Calu3 (cell line): Measurements from ENCODE around the gene MAP2K6. TPM values are rescaled to one million over a fixed set of nuclear protein-coding genes. Genes with fewer than 3 reads are reported as not detected.

Source experiments
- BruUV-seq: library from RNA; stranded (reverse); fragments of 400-500 nt; replicated peaks from 2 replicates; lab custom pipeline; 2021; lab: Mats Ljungman, UMichigan
- CTCF ChIA-PET: fragments of 300-600 bp; sonication (Branson Sonifier 250); formaldehyde crosslinking; loops from one replicate; lab custom pipeline; 2022; ENCODE audit warnings: antibody characterized with exemption; lab: Charles Lee
- DNase-seq: peaks from one replicate; pipeline ENCODE4 v3.0.0; 2022
- H3K27ac Mint-ChIP-seq: one replicate; pipeline ENCODE4 v1.8.0; 2022; ENCODE audit warnings: mixed read lengths; ENCODE audit not compliant: unreplicated experiment
- H3K27me3 Mint-ChIP-seq: one replicate; pipeline ENCODE4 v1.8.0; 2022; ENCODE audit warnings: mixed read lengths; ENCODE audit not compliant: unreplicated experiment
- H3K36me3 Mint-ChIP-seq: one replicate; pipeline ENCODE4 v1.8.0; 2022; ENCODE audit warnings: mild to moderate bottlenecking, moderate library complexity, mixed read lengths; ENCODE audit not compliant: insufficient read depth, unreplicated experiment
- H3K4me1 Mint-ChIP-seq: one replicate; pipeline ENCODE4 v1.8.0; 2022; ENCODE audit warnings: mild to moderate bottlenecking, low read depth, mixed read lengths; ENCODE audit not compliant: unreplicated experiment
- H3K4me3 Mint-ChIP-seq: one replicate; pipeline ENCODE4 v1.8.0; 2022; ENCODE audit warnings: mild to moderate bottlenecking, low read depth, moderate library complexity, mixed read lengths; ENCODE audit not compliant: unreplicated experiment
- H3K9me3 Mint-ChIP-seq: one replicate; pipeline ENCODE4 v1.8.0; 2022; ENCODE audit warnings: low read depth, mixed read lengths; ENCODE audit not compliant: unreplicated experiment
- intact Hi-C: fragments of 100-400 bp; cut with micrococcal nuclease; formaldehyde crosslinking; loops from one replicate; pipeline ENCODE4 v1.10.0; 2022; ENCODE audit not compliant: unreplicated experiment
- total RNA-seq: library from RNA; stranded (reverse); gene quantifications from 2 replicates; pipeline ENCODE4 v1.2.3, GENCODE V29; 2022
- TF ChIP-seq, protein P1 (sequence below): fragments of 200-600 bp; IDR thresholded peaks from one replicate; pipeline ENCODE4 v1.8.0; 2022; ENCODE audit warnings: antibody characterized with exemption; ENCODE audit not compliant: unreplicated experiment

MAP2K6 gene
- total RNA-seq, 1 experiment from 2014 or later = 13.0 TPM

DNA sequence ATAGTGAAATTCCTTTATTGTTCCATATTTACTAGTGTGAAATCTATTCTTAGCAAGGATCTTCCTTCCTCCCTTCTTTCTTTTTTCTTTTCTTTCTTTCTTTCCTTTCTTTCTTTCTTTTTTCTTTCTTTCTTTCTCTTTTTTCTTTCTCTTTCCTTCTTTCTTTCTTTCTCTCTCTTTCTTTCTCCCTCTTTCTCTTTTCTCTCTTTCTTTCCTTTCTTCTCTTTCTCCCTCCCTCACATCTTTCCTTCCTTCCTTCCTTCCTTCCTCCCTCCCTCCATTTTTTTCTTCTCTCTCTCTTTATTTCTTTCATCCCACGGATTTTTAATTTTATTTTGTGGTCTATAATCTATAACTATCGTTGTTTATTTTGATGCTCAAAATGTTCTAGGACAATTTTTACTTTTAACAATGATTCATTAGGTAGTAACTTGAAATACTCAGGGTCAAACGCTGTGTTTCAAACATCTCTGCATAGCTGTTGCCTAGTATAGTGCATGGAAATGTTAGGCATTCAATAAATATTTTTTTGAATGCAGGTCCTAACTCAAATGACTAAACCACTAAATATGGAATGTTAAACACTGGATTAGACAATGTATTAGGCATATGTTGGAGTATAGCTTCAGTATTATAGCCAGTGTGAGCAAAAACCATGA is 178.3 kb downstream of the MAP2K6 start:
- no peaks in the 10 kb centered on the region for H3K27me3 Mint-ChIP-seq
- intact Hi-C loops = no loop called here
- H3K4me3 Mint-ChIP-seq = no peak overlapping the region
- DNase-seq = no peak
- TF ChIP-seq, protein P1, sequence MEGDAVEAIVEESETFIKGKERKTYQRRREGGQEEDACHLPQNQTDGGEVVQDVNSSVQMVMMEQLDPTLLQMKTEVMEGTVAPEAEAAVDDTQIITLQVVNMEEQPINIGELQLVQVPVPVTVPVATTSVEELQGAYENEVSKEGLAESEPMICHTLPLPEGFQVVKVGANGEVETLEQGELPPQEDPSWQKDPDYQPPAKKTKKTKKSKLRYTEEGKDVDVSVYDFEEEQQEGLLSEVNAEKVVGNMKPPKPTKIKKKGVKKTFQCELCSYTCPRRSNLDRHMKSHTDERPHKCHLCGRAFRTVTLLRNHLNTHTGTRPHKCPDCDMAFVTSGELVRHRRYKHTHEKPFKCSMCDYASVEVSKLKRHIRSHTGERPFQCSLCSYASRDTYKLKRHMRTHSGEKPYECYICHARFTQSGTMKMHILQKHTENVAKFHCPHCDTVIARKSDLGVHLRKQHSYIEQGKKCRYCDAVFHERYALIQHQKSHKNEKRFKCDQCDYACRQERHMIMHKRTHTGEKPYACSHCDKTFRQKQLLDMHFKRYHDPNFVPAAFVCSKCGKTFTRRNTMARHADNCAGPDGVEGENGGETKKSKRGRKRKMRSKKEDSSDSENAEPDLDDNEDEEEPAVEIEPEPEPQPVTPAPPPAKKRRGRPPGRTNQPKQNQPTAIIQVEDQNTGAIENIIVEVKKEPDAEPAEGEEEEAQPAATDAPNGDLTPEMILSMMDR = no peak
- no TSS peak for BruUV-seq
- no peaks in the 10 kb centered on the region for H3K4me1 Mint-ChIP-seq
- CTCF ChIA-PET = no interaction called here
- no peaks in the 10 kb centered on the region for H3K36me3 Mint-ChIP-seq
- no peak overlapping the region for H3K27ac Mint-ChIP-seq
- peaks cover 5% of the 10 kb centered on the region for H3K9me3 Mint-ChIP-seq

DNA sequence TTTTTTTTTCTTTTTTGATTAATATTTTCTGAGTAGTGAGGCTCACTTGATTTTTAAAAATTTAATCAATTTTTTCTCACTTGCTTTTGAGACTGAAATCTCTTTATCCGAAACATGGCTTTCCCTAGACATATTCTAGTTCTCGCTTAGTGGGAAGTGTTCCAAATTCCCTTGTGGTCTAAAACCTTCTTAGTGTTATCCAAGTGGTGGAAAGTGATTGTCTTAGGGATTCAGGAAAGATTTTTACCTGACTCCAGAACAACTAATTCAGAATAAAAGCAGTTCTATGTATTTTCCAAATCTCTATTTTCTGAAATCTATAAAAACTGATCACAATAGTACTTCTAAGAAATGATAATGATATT is 178.8 kb downstream of the MAP2K6 start:
- H3K36me3 Mint-ChIP-seq = no peaks in the 10 kb centered on the region
- no peak for DNase-seq
- no peaks in the 10 kb centered on the region for H3K27me3 Mint-ChIP-seq
- no TSS peak for BruUV-seq
- H3K27ac Mint-ChIP-seq = no peak overlapping the region
- peaks cover 7% of the 10 kb centered on the region for H3K9me3 Mint-ChIP-seq
- H3K4me1 Mint-ChIP-seq = no peaks in the 10 kb centered on the region
- intact Hi-C loops = no loop called here
- H3K4me3 Mint-ChIP-seq = no peak overlapping the region
- TF ChIP-seq, protein P1 = no peak
- CTCF ChIA-PET = no interaction called here

DNA sequence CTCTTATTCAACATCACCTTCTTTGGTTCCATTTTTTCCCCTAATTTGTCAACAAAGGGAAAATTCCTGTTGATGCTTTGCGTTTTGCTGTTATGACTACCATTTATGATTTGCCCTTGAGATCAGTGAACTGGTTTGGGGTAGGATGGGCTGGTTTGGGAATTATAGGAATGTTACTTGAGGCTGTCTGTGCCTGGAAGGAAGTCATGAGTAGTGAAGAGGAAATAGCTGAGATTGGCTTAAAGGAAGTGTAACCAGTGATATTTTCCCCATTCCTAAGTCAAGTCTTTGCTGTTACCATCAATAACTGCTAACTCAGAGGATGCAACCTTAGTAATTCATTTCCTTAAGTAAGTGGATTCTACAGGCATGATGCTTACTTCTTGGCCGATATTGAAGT is 179.2 kb downstream of the MAP2K6 start:
- CTCF ChIA-PET = no interaction called here
- intact Hi-C loops = no loop called here
- H3K4me1 Mint-ChIP-seq = no peaks in the 10 kb centered on the region
- H3K4me3 Mint-ChIP-seq = no peak overlapping the region
- no peak overlapping the region for H3K27ac Mint-ChIP-seq
- TF ChIP-seq, protein P1 = no peak
- H3K9me3 Mint-ChIP-seq = peaks cover 10% of the 10 kb centered on the region
- no peaks in the 10 kb centered on the region for H3K27me3 Mint-ChIP-seq
- no TSS peak for BruUV-seq
- DNase-seq = no peak
- no peaks in the 10 kb centered on the region for H3K36me3 Mint-ChIP-seq

DNA sequence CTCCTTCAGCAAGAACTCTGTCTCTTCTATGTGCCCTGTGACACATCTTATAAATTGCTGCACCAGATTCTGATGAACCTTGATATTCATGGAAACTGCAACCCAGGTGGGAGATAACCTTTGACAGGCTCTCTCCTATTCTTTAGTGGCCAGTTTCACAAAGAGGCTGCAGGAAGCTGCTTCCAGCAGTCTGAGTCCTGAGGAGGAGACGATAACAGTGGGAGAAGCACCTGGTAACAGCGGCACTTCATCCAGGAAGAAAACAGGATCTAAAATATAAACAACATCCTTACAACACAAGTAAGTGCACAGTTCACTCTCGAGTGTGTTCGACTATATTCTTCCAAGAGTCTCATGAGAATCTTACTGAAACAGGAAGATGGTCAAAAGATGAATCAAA is 180.1 kb downstream of the MAP2K6 start:
- BruUV-seq = no TSS peak
- Mint-ChIP-seq H3K27me3 (no peaks in the 10 kb centered on the region), H3K36me3 (no peaks in the 10 kb centered on the region), H3K4me3 (no peak overlapping the region), H3K27ac (no peak overlapping the region), H3K9me3 (peaks cover 11% of the 10 kb centered on the region), H3K4me1 (no peaks in the 10 kb centered on the region)
- TF ChIP-seq, protein P1 = no peak
- CTCF ChIA-PET = no interaction called here
- no peak for DNase-seq
- intact Hi-C loops = no loop called here
